HUES6 (cell line): ENCODE results near the gene STRADA.
A peak's percentile ranks its signal among the peaks of the same experiment; 100 is the strongest.

Experiments
- H3K27ac ChIP-seq: 2 replicates; pipeline ENCODE4 v1.7.0; 2013; ENCODE audit warnings: low read depth, mild to moderate bottlenecking, low read length, inconsistent platforms
- H3K27me3 ChIP-seq: 2 replicates; pipeline ENCODE4 v1.6.1; 2013; ENCODE audit warnings: low read length; ENCODE audit not compliant: control insufficient read depth, insufficient read depth
- H3K36me3 ChIP-seq: 2 replicates; pipeline ENCODE4 v1.6.1; 2013; ENCODE audit warnings: low read length; ENCODE audit not compliant: control insufficient read depth, insufficient read depth
- H3K4me1 ChIP-seq: 2 replicates; pipeline ENCODE4 v1.6.1; 2013; ENCODE audit warnings: low read length; ENCODE audit not compliant: control insufficient read depth, insufficient read depth
- H3K4me3 ChIP-seq: 2 replicates; pipeline ENCODE4 v1.5.1; 2013; ENCODE audit warnings: low read depth, low read length
- H3K9ac ChIP-seq: one replicate; pipeline ENCODE4 v1.6.1; 2013; ENCODE audit warnings: mild to moderate bottlenecking, low read length
- H3K9me3 ChIP-seq: 2 replicates; pipeline ENCODE4 v1.6.1; 2013; ENCODE audit warnings: low read depth, low read length; ENCODE audit not compliant: control insufficient read depth, insufficient read depth

Gene STRADA

GRCh38 chr17:63682441-63682840, 59.2 kb downstream of the STRADA start:
- H3K4me3 ChIP-seq: no peak overlapping the region
- peaks cover 22% of the 10 kb centered on the region for H3K36me3 ChIP-seq
- H3K27me3 ChIP-seq: no peaks in the 10 kb centered on the region
- H3K9me3 ChIP-seq: no peaks in the 10 kb centered on the region
- H3K4me1 ChIP-seq: no peaks in the 10 kb centered on the region
- H3K9ac ChIP-seq: no peak overlapping the region
- H3K27ac ChIP-seq: no peak overlapping the region

- Histone ChIP-seq H3K27me3 (no peaks in the 10 kb centered on the region), H3K36me3 (peaks cover 22% of the 10 kb centered on the region), H3K27ac (no peak overlapping the region), H3K9me3 (no peaks in the 10 kb centered on the region), H3K9ac (no peak overlapping the region), H3K4me3 (no peak overlapping the region), H3K4me1 (no peaks in the 10 kb centered on the region; the same call in 1 of the 2 replicates)
Measured at GRCh38 chr17:63681530-63681929, 60.1 kb downstream of the STRADA start.

GRCh38 chr17:63680700-63681099, 60.9 kb downstream of the STRADA start:
- no peak overlapping the region for H3K9ac ChIP-seq
- no peaks in the 10 kb centered on the region for H3K27me3 ChIP-seq
- H3K4me3 ChIP-seq: no peak overlapping the region
- peaks cover 6% of the 10 kb centered on the region for H3K4me1 ChIP-seq
- H3K9me3 ChIP-seq: no peaks in the 10 kb centered on the region
- H3K27ac ChIP-seq: no peak overlapping the region
- peaks cover 22% of the 10 kb centered on the region for H3K36me3 ChIP-seq

GRCh38 chr17:63679214-63679613, 62.4 kb downstream of the STRADA start:
- peaks cover 17% of the 10 kb centered on the region for H3K4me1 ChIP-seq

GRCh38 chr17:63676584-63676983, 65.0 kb downstream of the STRADA start:
- no peak overlapping the region for H3K9ac ChIP-seq
- no peak overlapping the region for H3K4me3 ChIP-seq
- no peaks in the 10 kb centered on the region for H3K9me3 ChIP-seq
- no peaks in the 10 kb centered on the region for H3K27me3 ChIP-seq
- peaks cover 2% of the 10 kb centered on the region; the same call in 1 of the 2 replicates for H3K36me3 ChIP-seq
- H3K4me1 ChIP-seq: peaks cover 28% of the 10 kb centered on the region
- H3K27ac ChIP-seq: no peak overlapping the region

More at GRCh38 chr17:63679214-63679613, 62.4 kb downstream of the STRADA start:
- Histone ChIP-seq H3K4me3 (no peak overlapping the region), H3K27ac (no peak overlapping the region), H3K9me3 (no peaks in the 10 kb centered on the region), H3K36me3 (peaks cover 19% of the 10 kb centered on the region), H3K27me3 (no peaks in the 10 kb centered on the region), H3K9ac (no peak overlapping the region)

GRCh38 chr17:63675607-63676546, 65.7 kb downstream of the STRADA start:
- Histone ChIP-seq H3K9me3 (no peaks in the 10 kb centered on the region), H3K36me3 (no peaks in the 10 kb centered on the region; the same call in 1 of the 2 replicates), H3K27ac (0 out of 2 replicates have a peak overlapping the region, but pooled peaks have one; percentile 15), H3K27me3 (no peaks in the 10 kb centered on the region), H3K4me3 (no peak overlapping the region), H3K4me1 (peaks cover 28% of the 10 kb centered on the region), H3K9ac (peak overlapping the region; percentile 29)

GRCh38 chr17:63675231-63675606, 66.4 kb downstream of the STRADA start:
- no peak overlapping the region for H3K4me3 ChIP-seq
- no peaks in the 10 kb centered on the region for H3K9me3 ChIP-seq
- 0 out of 2 replicates have a peak overlapping the region, but pooled peaks have one; percentile 15 for H3K27ac ChIP-seq
- H3K9ac ChIP-seq: peak overlapping the region; percentile 29
- H3K27me3 ChIP-seq: no peaks in the 10 kb centered on the region
- peaks cover 28% of the 10 kb centered on the region for H3K4me1 ChIP-seq
- no peaks in the 10 kb centered on the region; the same call in 1 of the 2 replicates for H3K36me3 ChIP-seq

- Histone ChIP-seq H3K4me1 (peaks cover 28% of the 10 kb centered on the region), H3K9ac (no peak overlapping the region), H3K36me3 (peaks cover 11% of the 10 kb centered on the region), H3K4me3 (no peak overlapping the region), H3K27ac (peak overlapping the region; percentile 55; the same call in 1 of the 2 replicates), H3K27me3 (no peaks in the 10 kb centered on the region), H3K9me3 (no peaks in the 10 kb centered on the region)
Measured at GRCh38 chr17:63672856-63673255, 68.7 kb downstream of the STRADA start.

GRCh38 chr17:63665527-63666214, 75.9 kb downstream of the STRADA start:
- Histone ChIP-seq H3K9ac (no peak overlapping the region), H3K9me3 (no peaks in the 10 kb centered on the region), H3K27ac (no peak overlapping the region), H3K4me1 (no peaks in the 10 kb centered on the region), H3K4me3 (no peak overlapping the region), H3K27me3 (no peaks in the 10 kb centered on the region), H3K36me3 (peaks cover 34% of the 10 kb centered on the region)

- Histone ChIP-seq H3K9me3 (no peaks in the 10 kb centered on the region), H3K4me1 (no peaks in the 10 kb centered on the region), H3K36me3 (peaks cover 17% of the 10 kb centered on the region), H3K27me3 (no peaks in the 10 kb centered on the region), H3K27ac (no peak overlapping the region), H3K4me3 (no peak overlapping the region), H3K9ac (no peak overlapping the region)
Measured at GRCh38 chr17:63659850-63660249, 81.7 kb downstream of the STRADA start.

- H3K9me3 ChIP-seq: no peaks in the 10 kb centered on the region
- H3K4me1 ChIP-seq: no peaks in the 10 kb centered on the region
- H3K27ac ChIP-seq: no peak overlapping the region
- H3K9ac ChIP-seq: no peak overlapping the region
- H3K36me3 ChIP-seq: peaks cover 28% of the 10 kb centered on the region
- H3K27me3 ChIP-seq: no peaks in the 10 kb centered on the region
- no peak overlapping the region for H3K4me3 ChIP-seq
Measured at GRCh38 chr17:63658366-63658765, 83.2 kb downstream of the STRADA start.
